Jurkat, Clone E6-1 (cell line): ENCODE results near the gene MAPK11. TPM values are rescaled to one million over a fixed set of nuclear protein-coding genes. Genes with fewer than 3 reads are reported as not detected.
A peak's percentile ranks its signal among the peaks of the same experiment; 100 is the strongest.

Experiments
- DNase-seq: peaks from one replicate; pipeline ENCODE4 v3.0.0-alpha.2; 2011; ENCODE audit warnings: low read depth, low spot score
- H3K4me3 ChIP-seq: 2 replicates; pipeline ENCODE4 v1.5.1; 2011; ENCODE audit warnings: mild to moderate bottlenecking, low read length, control low read depth, moderate library complexity
- polyA plus RNA-seq: library from polyadenylated mRNA; unstranded; fragments of >200 nt; gene quantifications from one replicate; pipeline ENCODE4 v1.2.1, GENCODE V29; 2012; ENCODE audit warnings: missing spikeins; ENCODE audit not compliant: insufficient read length, insufficient read depth

MAPK11 gene
- polyA plus RNA-seq, result 37.9 TPM

- H3K4me3 ChIP-seq, result peak within 1 kb of the TSS; percentile 58
- DNase-seq, result no peak
Observed at GRCh38 chr22:50269970-50270665, at the start of gene MAPK11. Gene MAPK11, minus strand, starts transcription at chr22:50270380. Its CDS starts 88 bp downstream, at chr22:50270292.

DNA sequence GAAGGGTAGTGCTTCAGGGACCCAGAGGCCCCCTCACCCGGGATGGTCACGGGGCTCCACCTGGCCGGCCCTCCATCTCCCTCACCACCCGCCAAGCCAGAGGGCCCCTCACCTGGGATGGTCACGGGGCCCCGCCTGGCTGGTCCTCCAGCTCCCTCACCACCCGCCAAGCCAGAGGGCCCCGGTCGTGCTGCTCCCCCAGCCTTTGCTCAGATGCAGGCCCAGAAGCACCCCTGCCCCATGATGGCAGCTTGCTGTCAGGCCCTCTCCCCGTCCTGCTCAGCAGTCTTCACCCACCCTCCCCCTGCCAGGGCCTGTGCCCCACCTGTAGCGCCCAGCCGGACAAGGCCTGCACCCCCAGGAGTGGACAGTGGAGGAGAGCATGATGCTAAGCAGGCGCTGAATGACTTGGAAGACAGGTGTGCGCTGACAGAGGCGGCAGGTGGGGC lies 49.3 kb upstream of the MAPK11 start:
- DNase-seq, result no peak
- H3K4me3 ChIP-seq, result no peak overlapping the region

- no peak overlapping the region for H3K4me3 ChIP-seq
- no peak for DNase-seq
Observed at GRCh38 chr22:50318698-50319411, 48.7 kb upstream of the MAPK11 start.

DNA sequence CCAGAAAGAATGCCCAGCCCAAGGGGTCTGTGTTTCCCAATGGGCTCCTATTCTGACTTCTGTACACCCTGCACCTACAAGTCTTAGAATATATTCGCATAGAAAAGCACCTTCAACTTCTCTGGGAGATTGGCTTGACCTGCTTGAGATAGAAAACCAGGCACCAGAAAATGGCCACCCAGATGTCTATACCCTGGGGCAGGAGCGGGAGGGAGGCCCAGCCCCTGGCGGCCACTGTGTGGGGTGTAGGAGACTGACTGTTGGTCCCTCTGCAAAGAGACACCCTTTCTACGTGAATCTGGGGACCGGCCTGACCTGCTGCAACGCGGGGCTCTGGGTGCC lies 48.1 kb upstream of the MAPK11 start:
- no peak overlapping the region for H3K4me3 ChIP-seq
- DNase-seq, result no peak

DNA sequence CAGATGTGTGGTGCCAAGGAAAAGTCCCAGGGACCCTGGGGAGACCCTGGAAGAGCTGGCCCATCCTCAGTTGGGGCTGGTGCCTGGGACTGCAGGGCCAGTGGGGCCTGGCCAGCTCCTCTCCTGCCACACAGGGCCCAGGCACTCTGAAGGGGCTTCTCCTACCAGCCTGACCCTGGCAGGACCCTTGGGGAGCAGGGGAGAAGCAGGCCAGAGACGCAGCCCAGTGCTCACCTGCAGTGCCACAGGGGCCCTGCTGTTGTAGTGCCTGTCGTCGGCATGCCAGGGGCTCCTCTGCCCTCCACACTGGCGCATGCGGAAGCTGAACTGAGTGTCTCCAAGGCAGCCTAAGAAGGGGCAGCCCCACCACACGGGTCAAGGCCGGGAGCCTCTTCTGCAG lies 47.5 kb upstream of the MAPK11 start:
- DNase-seq, result no peak
- H3K4me3 ChIP-seq, result no peak overlapping the region

DNA sequence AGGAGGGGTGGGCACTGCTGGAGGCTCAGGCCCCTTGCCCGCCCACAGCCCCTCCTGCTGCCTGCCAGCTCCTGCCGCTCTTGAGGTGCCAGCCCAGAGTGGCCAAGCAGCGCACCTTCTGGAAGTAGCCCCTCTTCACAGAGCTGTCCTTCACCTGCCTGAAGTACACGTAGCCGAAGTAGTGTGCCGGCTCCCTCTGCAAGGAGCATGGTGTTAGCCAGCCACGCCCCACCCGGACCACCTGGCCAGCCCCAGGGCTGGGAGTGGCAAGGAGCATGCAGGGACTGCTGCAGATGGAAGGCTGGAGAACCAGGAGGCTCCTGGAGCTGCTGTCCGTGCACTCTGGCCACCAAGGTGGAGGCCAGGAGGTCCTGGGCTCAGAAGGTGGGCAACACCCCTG lies 47.0 kb upstream of the MAPK11 start:
- DNase-seq, result no peak
- no peak overlapping the region for H3K4me3 ChIP-seq

- no peak for DNase-seq
Observed at GRCh38 chr22:50316114-50317065, 46.2 kb upstream of the MAPK11 start.

DNA sequence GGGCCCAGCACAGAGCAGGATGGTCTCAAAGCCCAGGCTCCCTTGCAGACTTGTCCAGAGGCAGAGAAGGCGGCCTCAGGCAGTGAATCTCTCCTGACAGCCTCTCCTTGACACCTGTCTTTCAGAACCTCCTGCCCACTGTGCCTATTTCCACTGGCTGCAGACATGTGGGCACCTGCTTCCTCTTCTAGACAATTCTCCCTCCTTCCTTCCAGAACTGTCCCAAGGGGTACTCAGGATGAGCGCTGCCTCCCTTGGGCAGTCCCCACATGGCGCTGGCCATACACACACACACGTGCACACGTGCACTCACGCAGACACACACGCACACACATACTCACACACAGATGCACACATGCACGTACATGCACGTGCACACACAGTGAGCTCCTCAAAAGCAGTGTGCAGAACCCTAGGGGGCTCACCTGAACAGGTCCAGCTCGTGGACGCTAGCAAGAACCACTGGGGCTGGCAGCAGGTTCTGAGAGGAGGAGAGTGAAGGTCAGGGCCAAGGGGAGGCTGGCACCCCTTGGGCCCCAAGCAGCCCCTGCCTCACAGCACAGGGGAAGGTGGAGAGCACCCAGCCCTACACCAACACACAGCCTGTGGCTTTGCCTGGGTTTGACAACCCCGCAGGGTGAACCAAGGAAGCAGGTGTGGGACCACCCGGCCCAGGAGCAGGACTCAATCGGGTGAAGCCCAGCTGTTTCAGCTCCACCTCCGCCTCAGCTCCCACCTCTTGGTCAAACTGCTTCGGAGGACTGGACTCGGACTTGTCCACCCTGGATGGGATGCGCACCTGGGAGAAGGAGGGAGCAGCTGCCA lies 45.3 kb upstream of the MAPK11 start:
- H3K4me3 ChIP-seq, result no peak overlapping the region
- DNase-seq, result no peak

More at GRCh38 chr22:50316114-50317065, 46.2 kb upstream of the MAPK11 start:
- H3K4me3 ChIP-seq, result no peak overlapping the region

DNA sequence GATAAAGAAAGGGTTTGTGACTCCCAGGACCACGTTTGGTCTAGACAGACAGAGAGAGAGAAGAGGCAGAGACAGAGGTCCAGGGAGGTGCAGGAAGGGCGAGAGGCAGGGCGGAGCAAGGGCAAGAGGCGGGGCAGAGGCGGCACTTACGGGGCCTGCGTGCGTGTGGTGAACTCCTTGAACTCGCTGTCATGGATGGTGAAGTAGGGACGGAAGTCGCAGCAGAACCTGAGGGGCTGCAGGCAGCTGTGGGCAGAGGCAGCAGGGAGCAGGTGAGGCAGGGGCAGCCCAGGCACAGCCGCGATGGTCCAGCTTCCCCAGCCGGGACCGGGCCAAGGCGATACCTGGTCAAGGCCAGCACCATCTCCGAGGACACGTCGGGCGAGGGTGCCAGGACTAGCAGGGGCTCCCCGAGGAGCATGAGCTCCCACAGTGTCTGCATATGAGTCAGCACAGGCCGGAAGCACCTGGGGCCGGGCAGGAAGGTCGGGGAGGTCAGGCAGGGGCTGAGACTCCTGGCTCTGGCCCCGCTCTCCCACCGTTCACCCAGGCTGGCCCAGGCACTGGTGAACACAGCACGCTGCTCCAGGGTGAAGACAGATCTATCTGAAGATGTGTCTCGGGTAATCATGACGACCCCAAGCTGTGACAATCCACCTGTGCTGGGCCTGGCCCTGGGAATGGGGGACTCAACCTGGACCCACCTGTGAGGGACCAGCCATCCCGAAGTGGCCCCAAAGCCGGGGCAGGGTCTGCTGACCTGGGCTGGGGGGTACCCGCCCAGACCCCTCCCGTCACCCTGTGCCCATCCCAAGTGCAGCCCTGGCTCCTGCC lies 44.5 kb upstream of the MAPK11 start:
- peak overlapping the region; percentile 43 for H3K4me3 ChIP-seq
- DNase-seq, result peak; percentile 55

DNA sequence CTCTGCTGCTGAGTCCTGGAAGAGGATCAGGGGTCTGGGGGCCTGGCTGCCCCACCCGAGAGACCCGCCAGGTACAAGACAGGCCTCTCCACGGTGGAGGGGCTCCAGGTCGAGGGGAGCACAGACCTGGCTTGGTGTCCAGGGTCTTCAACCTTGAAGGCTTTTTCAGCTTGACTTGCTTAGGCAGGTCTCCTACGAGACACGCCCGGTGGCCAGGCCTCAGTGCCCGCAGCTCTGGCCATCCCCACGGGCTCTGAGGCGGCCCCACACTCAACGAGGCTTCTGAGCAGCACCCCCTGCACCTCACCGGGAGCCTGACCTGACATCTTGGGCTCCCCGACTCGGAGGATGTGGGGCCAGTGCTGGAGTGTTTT lies 43.9 kb upstream of the MAPK11 start:
- DNase-seq, result no peak
- H3K4me3 ChIP-seq, result peak overlapping the region; percentile 43

GRCh38 chr22:50313600-50313999 lies 43.4 kb upstream of the MAPK11 start:
- no peak overlapping the region for H3K4me3 ChIP-seq
- DNase-seq, result no peak

GRCh38 chr22:50313021-50313420 lies 42.8 kb upstream of the MAPK11 start:
- no peak for DNase-seq
- no peak overlapping the region for H3K4me3 ChIP-seq

DNA sequence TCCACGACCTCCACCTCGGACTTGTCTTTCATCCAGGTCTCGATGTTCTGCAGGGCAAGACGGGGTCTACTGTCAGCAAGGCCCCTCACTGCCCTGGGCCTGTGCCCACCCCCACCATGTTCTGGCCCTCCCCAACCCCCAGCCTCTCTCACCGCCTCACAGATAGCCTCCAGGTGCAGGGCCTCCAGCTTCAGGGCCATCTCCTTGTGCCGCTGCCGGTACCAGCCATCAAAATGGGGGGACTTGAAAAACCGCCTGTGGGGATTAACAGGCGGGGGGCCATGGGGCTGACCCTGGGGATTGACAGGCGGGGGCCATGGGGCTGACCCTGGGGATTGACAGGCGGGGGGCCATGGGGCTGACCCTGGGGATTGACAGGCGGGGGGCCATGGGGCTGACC lies 42.2 kb upstream of the MAPK11 start:
- no peak for DNase-seq

GRCh38 chr22:50311606-50312351 lies 41.6 kb upstream of the MAPK11 start:
- H3K4me3 ChIP-seq, result no peak overlapping the region
- no peak for DNase-seq

More for the DNA sequence above, 42.2 kb upstream of the MAPK11 start:
- H3K4me3 ChIP-seq, result no peak overlapping the region

- DNase-seq, result no peak
- H3K4me3 ChIP-seq, result no peak overlapping the region
Observed at GRCh38 chr22:50310949-50311444, 40.8 kb upstream of the MAPK11 start.

- no peak for DNase-seq
Observed at GRCh38 chr22:50310031-50310722, 40.0 kb upstream of the MAPK11 start.

GRCh38 chr22:50309601-50309991 lies 39.4 kb upstream of the MAPK11 start:
- H3K4me3 ChIP-seq, result no peak overlapping the region
- DNase-seq, result no peak

More at GRCh38 chr22:50310031-50310722, 40.0 kb upstream of the MAPK11 start:
- no peak overlapping the region for H3K4me3 ChIP-seq
